Right lobe of liver (tissue), 6 donors: ENCODE data around the gene INPP4B. TPM values are rescaled to one million over a fixed set of nuclear protein-coding genes. Genes with fewer than 3 reads are reported as not detected.

Experiments
- ATAC-seq, 4 donors: fragments of 200-7000 bp; cut with Tn5 transposase; one replicate each; pipeline ENCODE4 v1.9.1; 2020; ENCODE audit warnings: mild to moderate bottlenecking in 4 of 4, moderate library complexity in 4 of 4
- DNase-seq, 3 donors: peaks; one replicate each; pipeline ENCODE4 v3.0.0-alpha.2; 2020
- H3K27ac ChIP-seq, 3 donors: fragments of 200-600 bp; one replicate each; pipeline ENCODE4 v1.8.0; 2022
- H3K27me3 ChIP-seq, 2 donors: fragments of 200-600 bp; one replicate each; pipeline ENCODE4 v1.8.0; 2022
- H3K36me3 ChIP-seq, 4 donors: fragments of 200-600 bp; sonication (generic) in 1 of 4; one replicate each; pipeline versions ENCODE4 v1.5.1 to v1.8.0; 2017 to 2022; ENCODE audit warnings: control low read depth in 1 of 4
- H3K4me1 ChIP-seq, 4 donors: fragments of 200-600 bp; sonication (generic) in 1 of 4; one replicate each; pipeline versions ENCODE4 v1.5.1 to v1.8.0; 2017 to 2022; ENCODE audit warnings: control low read depth in 1 of 4
- H3K4me3 ChIP-seq, 3 donors: fragments of 200-600 bp; one replicate each; pipeline ENCODE4 v1.8.0; 2022
- H3K9me3 ChIP-seq, 4 donors: fragments of 200-600 bp; sonication (generic) in 1 of 4; one replicate each; pipeline versions ENCODE4 v1.5.1 to v1.8.0; 2017 to 2022; ENCODE audit warnings: control low read depth in 1 of 4
- CTCF ChIP-seq, 4 donors: fragments of 200-600 bp in 3 of 4; fragments of 450-650 bp in 1 of 4; IDR thresholded peaks; one replicate each; pipeline versions ENCODE4 v1.5.1 to v1.8.0; 2016 to 2022; ENCODE audit warnings: antibody characterized with exemption in 4 of 4, mild to moderate bottlenecking in 2 of 4
- POLR2A ChIP-seq: fragments of 450-650 bp; IDR thresholded peaks from one replicate; pipeline ENCODE4 v1.6.1; 2017; ENCODE audit warnings: antibody characterized with exemption, mild to moderate bottlenecking
- WGBS: methylation state at CpG from one replicate; pipeline ENCODE4 v1.1.6; 2018; ENCODE audit warnings: low coverage, low lambda C conversion rate; ENCODE audit not compliant: insufficient coverage; ENCODE audit errors: missing lambda C conversion rate; 5-methylcytosine and 5-hydroxymethylcytosine counted together
- intact Hi-C, 2 donors: fragments of 100-400 bp; cut with DNase I; formaldehyde crosslinking; loops; one replicate each; pipeline versions ENCODE4 v1.11.2 to v1.14.1; 2022
- total RNA-seq, 6 experiments: library from RNA; depleted of rRNA in 2 of 6; stranded (reverse); fragments of >200 nt in 2 of 6; fragmentation: NEBNext Ultra II Directional in 3 of 6; extraction: Animal tissue kit (Norgen Biotek cat#: 25700) in 3 of 6; gene quantifications; one replicate each; pipeline versions ENCODE4 v1.1.0 to v1.2.4, GENCODE V29; 2016 to 2023
- donor health status: DM: no; HTN: yes; CAD: no.
- donor health status: DM: no; HTN: no; CAD: no.
- donor health status: DM: no; HTN: no; CAD: no.
- donor health status: DM: no; HTN: yes; CAD: no.
- donor health status: DM: no; HTN: yes; CAD: no.

Gene INPP4B
- total RNA-seq, 6 experiments from 2014 or later, result 0.73 to 5.0 (median 1.6) TPM

GRCh38 chr4:142698552-142698951 is 147.5 kb downstream of the INPP4B start:
- Histone ChIP-seq H3K27me3 (no peaks in the 10 kb centered on the region), H3K4me3 (no peak overlapping the region), H3K27ac (no peak overlapping the region), H3K4me1 (no peaks in the 10 kb centered on the region), H3K9me3 (no peaks in the 10 kb centered on the region), H3K36me3 (no peaks in the 10 kb centered on the region)
- no peak for DNase-seq
- WGBS, result 50% methylated on average over 1 of the region's 1 CpG
- no peak for ATAC-seq
- TF ChIP-seq POLR2A (no peak), CTCF (IDR thresholded peaks at IDR 0.05) (no peak)
- intact Hi-C loops, result no loop called here

DNA sequence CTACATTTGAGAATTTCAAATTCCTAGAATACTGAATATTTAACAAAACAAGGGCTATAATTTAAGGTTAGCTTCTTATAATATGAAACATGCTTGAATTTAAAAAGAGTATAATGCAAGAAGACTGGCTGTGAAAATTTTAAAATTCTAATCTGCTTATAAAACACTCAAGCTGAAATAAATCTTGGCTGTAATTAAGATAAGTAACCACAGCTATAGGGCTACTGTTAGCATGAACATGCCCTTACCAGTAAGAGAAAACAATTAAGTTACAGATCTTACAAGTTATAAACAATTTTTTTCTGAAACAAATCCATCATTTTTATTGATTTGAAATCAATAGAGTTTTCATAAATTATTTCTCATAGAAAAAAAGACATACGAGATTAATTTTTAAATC is 148.2 kb downstream of the INPP4B start:
- no peak overlapping the region for H3K27ac ChIP-seq
- WGBS, result 83% methylated on average over 1 of the region's 1 CpG
- no peak for ATAC-seq
- intact Hi-C loops, result no loop called here
- DNase-seq, result no peak
- no peaks in the 10 kb centered on the region for H3K9me3 ChIP-seq
- no peak overlapping the region for H3K4me3 ChIP-seq
- no peaks in the 10 kb centered on the region for H3K36me3 ChIP-seq
- H3K27me3 ChIP-seq, result no peaks in the 10 kb centered on the region
- TF ChIP-seq CTCF (IDR thresholded peaks at IDR 0.05) (no peak), POLR2A (no peak)
- H3K4me1 ChIP-seq, result no peaks in the 10 kb centered on the region

GRCh38 chr4:142697320-142697719 is 148.8 kb downstream of the INPP4B start:
- no peak for DNase-seq
- Histone ChIP-seq H3K27me3 (no peaks in the 10 kb centered on the region), H3K4me1 (no peaks in the 10 kb centered on the region), H3K27ac (no peak overlapping the region), H3K4me3 (no peak overlapping the region), H3K36me3 (no peaks in the 10 kb centered on the region), H3K9me3 (no peaks in the 10 kb centered on the region)
- ATAC-seq, result no peak
- intact Hi-C loops, result no loop called here
- WGBS, result 40% methylated on average over 2 of the region's 2 CpGs
- no peak for TF ChIP-seq POLR2A
- no peak for TF ChIP-seq CTCF (IDR thresholded peaks at IDR 0.05)

GRCh38 chr4:142696334-142697122 is 149.6 kb downstream of the INPP4B start:
- ATAC-seq (no peak), DNase-seq (no peak)
- no peaks in the 10 kb centered on the region for H3K36me3 ChIP-seq
- intact Hi-C loops, result no loop called here
- H3K27me3 ChIP-seq, result no peaks in the 10 kb centered on the region
- no peaks in the 10 kb centered on the region for H3K9me3 ChIP-seq
- WGBS, result 38% methylated on average over 3 of the region's 3 CpGs
- no peak for TF ChIP-seq CTCF (IDR thresholded peaks at IDR 0.05)
- no peak for TF ChIP-seq POLR2A
- no peak overlapping the region for H3K4me3 ChIP-seq
- H3K27ac ChIP-seq, result no peak overlapping the region
- H3K4me1 ChIP-seq, result no peaks in the 10 kb centered on the region
